WI38 (cell line): ENCODE results near the gene XPO4.

ENCODE experiments used
- H3K4me3 ChIP-seq: 2 replicates; pipeline ENCODE4 v1.5.1; 2011; ENCODE audit warnings: low read depth, mild to moderate bottlenecking, control low read depth, low read length
- TF ChIP-seq, protein P1 (sequence below): IDR thresholded peaks from 2 replicates; pipeline ENCODE4 v1.5.1; 2012; ENCODE audit warnings: low read depth, mild to moderate bottlenecking, control low read depth, low read length

The XPO4 gene

GRCh38 chr13:20798027-20798426 is 104.5 kb downstream of the XPO4 start:
- TF ChIP-seq, protein P1, sequence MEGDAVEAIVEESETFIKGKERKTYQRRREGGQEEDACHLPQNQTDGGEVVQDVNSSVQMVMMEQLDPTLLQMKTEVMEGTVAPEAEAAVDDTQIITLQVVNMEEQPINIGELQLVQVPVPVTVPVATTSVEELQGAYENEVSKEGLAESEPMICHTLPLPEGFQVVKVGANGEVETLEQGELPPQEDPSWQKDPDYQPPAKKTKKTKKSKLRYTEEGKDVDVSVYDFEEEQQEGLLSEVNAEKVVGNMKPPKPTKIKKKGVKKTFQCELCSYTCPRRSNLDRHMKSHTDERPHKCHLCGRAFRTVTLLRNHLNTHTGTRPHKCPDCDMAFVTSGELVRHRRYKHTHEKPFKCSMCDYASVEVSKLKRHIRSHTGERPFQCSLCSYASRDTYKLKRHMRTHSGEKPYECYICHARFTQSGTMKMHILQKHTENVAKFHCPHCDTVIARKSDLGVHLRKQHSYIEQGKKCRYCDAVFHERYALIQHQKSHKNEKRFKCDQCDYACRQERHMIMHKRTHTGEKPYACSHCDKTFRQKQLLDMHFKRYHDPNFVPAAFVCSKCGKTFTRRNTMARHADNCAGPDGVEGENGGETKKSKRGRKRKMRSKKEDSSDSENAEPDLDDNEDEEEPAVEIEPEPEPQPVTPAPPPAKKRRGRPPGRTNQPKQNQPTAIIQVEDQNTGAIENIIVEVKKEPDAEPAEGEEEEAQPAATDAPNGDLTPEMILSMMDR: no peak

DNA sequence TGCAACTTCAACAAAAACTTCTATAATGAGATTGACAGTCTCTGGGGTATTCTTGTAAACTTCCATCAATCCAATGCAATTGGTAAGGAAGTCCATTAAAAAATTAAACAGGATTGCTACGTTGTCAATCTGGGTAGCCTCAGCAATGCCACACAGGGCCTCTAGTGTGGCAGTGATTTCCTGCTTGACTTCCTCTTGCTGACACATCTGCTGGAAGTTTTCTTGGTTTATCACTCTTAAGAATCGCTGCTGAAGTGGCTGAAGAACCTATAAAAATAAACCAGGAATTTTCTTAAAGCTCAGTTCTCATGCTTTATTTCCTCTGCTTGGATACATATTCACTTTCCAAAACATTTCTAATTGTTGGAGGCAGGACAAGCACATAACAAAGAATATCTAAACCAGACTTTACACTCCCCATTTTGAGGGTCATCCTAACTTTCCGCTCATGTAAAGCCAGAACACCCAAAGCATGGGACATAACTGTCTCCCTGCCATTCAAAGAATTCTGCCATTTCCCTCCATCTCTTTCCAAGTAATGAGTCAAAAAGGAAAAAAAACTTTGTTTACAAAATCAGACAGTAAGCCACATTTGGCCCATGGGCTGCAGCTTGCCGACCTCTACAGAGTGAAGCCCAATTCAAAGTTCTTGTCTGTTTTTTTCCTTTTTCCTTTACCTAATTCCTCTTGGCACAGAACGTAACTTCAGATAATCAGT is 105.6 kb downstream of the XPO4 start:
- TF ChIP-seq, protein P1: no peak
- H3K4me3 ChIP-seq: no peak overlapping the region

More at GRCh38 chr13:20798027-20798426, 104.5 kb downstream of the XPO4 start:
- no peak overlapping the region for H3K4me3 ChIP-seq

DNA sequence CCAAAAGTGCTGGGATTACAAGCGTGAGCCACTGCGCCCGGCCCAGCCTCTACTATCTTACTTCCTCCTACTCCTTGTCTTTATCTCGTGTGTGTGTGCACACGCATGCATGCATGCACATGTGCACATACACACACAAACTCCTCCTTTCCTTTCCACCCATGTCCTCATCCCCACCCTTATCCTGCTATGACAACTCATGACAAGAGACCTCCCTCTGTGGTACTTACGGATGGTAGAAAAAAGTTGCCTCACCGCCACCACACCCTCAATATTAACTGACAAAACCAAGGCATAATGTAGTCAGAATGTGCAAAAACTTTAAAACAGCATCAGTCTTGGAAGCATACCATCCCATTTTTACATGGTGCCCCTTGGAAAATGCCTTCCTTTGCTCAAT is 112.9 kb downstream of the XPO4 start:
- TF ChIP-seq, protein P1: no peak
- H3K4me3 ChIP-seq: no peak overlapping the region

DNA sequence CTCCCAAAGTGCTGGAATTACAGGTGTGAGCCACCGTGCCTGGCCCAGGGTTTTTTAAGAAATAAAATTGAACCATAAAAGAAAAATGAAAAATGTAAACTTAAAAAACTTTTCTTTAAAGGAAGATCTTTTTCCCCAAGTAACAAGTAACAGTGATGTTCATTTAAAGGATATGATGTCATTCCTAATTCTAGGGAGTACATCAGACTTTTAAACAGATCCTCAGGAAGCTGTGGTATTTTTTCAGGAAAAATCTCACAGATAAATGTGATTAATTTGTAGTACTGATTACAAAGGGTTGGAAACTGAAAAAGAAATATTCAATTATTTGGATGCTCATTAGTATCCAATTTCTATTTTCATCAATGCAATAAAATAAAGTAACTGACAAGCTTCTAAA is 114.2 kb downstream of the XPO4 start:
- no peak overlapping the region for H3K4me3 ChIP-seq
- TF ChIP-seq, protein P1: no peak

DNA sequence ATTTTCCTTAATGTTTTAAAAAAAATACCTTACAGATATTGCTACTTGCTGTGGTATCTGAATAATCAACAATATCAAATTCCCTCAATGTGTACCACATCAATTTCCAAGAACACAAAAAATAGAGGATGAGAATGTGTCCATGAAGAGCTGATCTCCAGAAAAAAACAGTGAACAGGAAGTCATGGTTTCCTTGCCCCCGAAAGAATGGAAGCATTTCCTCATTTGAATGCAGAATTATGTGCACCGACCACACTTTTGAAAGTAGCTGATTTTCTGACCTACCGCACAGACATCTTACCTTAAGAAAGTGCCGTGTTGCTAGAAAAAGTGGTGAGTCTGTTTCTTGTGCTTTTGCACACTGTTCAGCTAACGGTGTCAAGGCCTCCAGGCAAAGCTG is 115.4 kb downstream of the XPO4 start:
- H3K4me3 ChIP-seq: no peak overlapping the region
- TF ChIP-seq, protein P1: no peak

DNA sequence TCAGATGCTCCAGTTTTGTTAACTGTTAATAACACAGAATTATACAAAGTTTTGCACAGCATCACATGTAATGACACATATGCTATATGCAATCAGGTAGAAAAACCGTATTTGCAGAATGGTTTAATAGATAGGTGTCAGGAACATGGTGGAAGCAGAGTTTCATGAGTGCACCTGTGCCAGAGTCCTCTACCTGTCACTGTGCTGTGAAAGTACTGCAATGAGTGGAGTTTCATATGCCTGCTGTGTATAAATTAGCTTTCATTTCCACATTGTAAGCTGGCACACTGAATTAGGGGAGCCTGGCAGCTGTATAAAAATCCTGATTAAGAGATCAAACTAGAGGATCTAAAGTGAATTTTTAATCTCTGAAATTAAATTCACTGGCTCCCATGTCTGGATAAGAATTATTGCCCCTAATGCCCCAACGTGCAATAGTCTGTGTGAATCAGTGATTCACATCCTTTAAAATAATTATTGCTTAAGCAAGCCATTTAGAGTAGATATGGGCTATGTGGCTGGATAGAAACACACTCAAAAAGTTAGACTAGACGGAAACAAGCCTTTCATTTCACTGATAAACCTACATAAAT is 120.3 kb downstream of the XPO4 start:
- H3K4me3 ChIP-seq: no peak overlapping the region
- TF ChIP-seq, protein P1: no peak

- H3K4me3 ChIP-seq: no peak overlapping the region
- TF ChIP-seq, protein P1: no peak
Observed at GRCh38 chr13:20780317-20780716, 122.2 kb downstream of the XPO4 start.
